MCF 10A (cell line): Measurements from ENCODE around the gene DSCAML1. TPM values are rescaled to one million over a fixed set of nuclear protein-coding genes. Genes with fewer than 3 reads are reported as not detected.
A peak's percentile ranks its signal among the peaks of the same experiment; 100 is the strongest.

Experiments
- BruUV-seq: library from RNA; stranded (reverse); fragments of 400-500 nt; replicated peaks from 2 replicates; lab custom pipeline; 2021; lab: Mats Ljungman, UMichigan
- CTCF ChIA-PET: fragments of 300-600 bp; sonication (Branson Sonifier 250); formaldehyde crosslinking; extraction: SDS; loops from one replicate; lab custom pipeline; 2021; ENCODE audit warnings: antibody characterized with exemption, inconsistent platforms; lab: Yijun Ruan, JAX
- POLR2A ChIA-PET: fragments of 300-600, 350-650 bp; sonication (Branson Sonifier 250); formaldehyde crosslinking; extraction: SDS; loops from one replicate; lab custom pipeline; 2020; ENCODE audit warnings: antibody characterized with exemption, inconsistent platforms; lab: Yijun Ruan, JAX
- DNase-seq: peaks from one replicate; pipeline ENCODE4 v3.0.0-alpha.2; 2018; ENCODE audit not compliant: unreplicated experiment
- H3K27ac Mint-ChIP-seq: one replicate; pipeline ENCODE4 v1.8.0; 2022; ENCODE audit warnings: mild to moderate bottlenecking, low read depth, mixed read lengths; ENCODE audit not compliant: unreplicated experiment
- H3K27me3 Mint-ChIP-seq: one replicate; pipeline ENCODE4 v1.8.0; 2022; ENCODE audit warnings: mixed read lengths; ENCODE audit not compliant: insufficient read depth, unreplicated experiment
- H3K36me3 Mint-ChIP-seq: one replicate; pipeline ENCODE4 v1.8.0; 2022; ENCODE audit warnings: mild to moderate bottlenecking, moderate library complexity, mixed read lengths; ENCODE audit not compliant: insufficient read depth, unreplicated experiment
- H3K4me1 Mint-ChIP-seq: one replicate; pipeline ENCODE4 v1.8.0; 2022; ENCODE audit warnings: mixed read lengths; ENCODE audit not compliant: insufficient read depth, unreplicated experiment
- H3K4me3 Mint-ChIP-seq: one replicate; pipeline ENCODE4 v1.8.0; 2022; ENCODE audit warnings: mild to moderate bottlenecking, moderate library complexity, mixed read lengths; ENCODE audit not compliant: unreplicated experiment
- H3K9me3 Mint-ChIP-seq: one replicate; pipeline ENCODE4 v1.8.0; 2022; ENCODE audit warnings: mixed read lengths; ENCODE audit not compliant: unreplicated experiment
- CTCF ChIP-seq: fragments of 200-600 bp; IDR thresholded peaks from one replicate; pipeline ENCODE4 v1.8.0; 2022; ENCODE audit warnings: antibody characterized with exemption, mild to moderate bottlenecking; ENCODE audit not compliant: unreplicated experiment
- intact Hi-C: fragments of 100-400 bp; cut with micrococcal nuclease; formaldehyde crosslinking; loops from 2 replicates; pipeline ENCODE4 v1.14.1; 2022
- total RNA-seq: library from RNA; stranded (reverse); gene quantifications from 2 replicates; pipeline ENCODE4 v1.2.3, GENCODE V29; 2022

Gene DSCAML1
- total RNA-seq, 1 experiment from 2014 or later = not detected

- TF ChIP-seq CTCF = peak; percentile 98
- H3K36me3 Mint-ChIP-seq = no peaks in the 10 kb centered on the region
- H3K27ac Mint-ChIP-seq = no peak overlapping the region
- ChIA-PET POLR2A (interaction anchor here (1.0 kb wide), 1 partner anchor 391 kb away, joined by 6 read pairs; no protein-coding TSS in a partner anchor), CTCF (interaction anchor here (0.5 to 10.0 kb wide), 73 partner anchors 9 to 738 kb away, joined by 3 to 173 read pairs (median 4); partner anchors contain the start of gene FXYD2)
- no TSS peak for BruUV-seq
- intact Hi-C loops = loop anchor here (1.0 to 10.0 kb wide), 5 partner anchors 189 to 627 kb away; no protein-coding TSS in a partner anchor
- no peak overlapping the region for H3K4me3 Mint-ChIP-seq
- peak; percentile 63 for DNase-seq
- H3K27me3 Mint-ChIP-seq = peaks cover 32% of the 10 kb centered on the region
- no peaks in the 10 kb centered on the region for H3K4me1 Mint-ChIP-seq
- H3K9me3 Mint-ChIP-seq = no peaks in the 10 kb centered on the region
Observed at GRCh38 chr11:117426297-117426685, 370.7 kb downstream of the DSCAML1 start.

GRCh38 chr11:117425679-117426296 is 371.2 kb downstream of the DSCAML1 start:
- intact Hi-C loops = loop anchor here (1.0 to 10.0 kb wide), 5 partner anchors 189 to 628 kb away; no protein-coding TSS in a partner anchor

GRCh38 chr11:117424781-117425180 is 372.2 kb downstream of the DSCAML1 start:
- H3K27ac Mint-ChIP-seq = no peak overlapping the region
- no peak for TF ChIP-seq CTCF
- no peaks in the 10 kb centered on the region for H3K36me3 Mint-ChIP-seq
- no peak for DNase-seq
- H3K9me3 Mint-ChIP-seq = no peaks in the 10 kb centered on the region
- peaks cover 32% of the 10 kb centered on the region for H3K27me3 Mint-ChIP-seq
- no peak overlapping the region for H3K4me3 Mint-ChIP-seq
- no TSS peak for BruUV-seq
- ChIA-PET POLR2A (interaction anchor here (0.6 kb wide), 1 partner anchor 1011 kb away, joined by 3 read pairs; no protein-coding TSS in a partner anchor), CTCF (interaction anchor here (0.6 to 10.0 kb wide), 22 partner anchors 8 to 651 kb away, joined by 3 to 173 read pairs (median 4); partner anchors contain the start of gene FXYD2)
- no peaks in the 10 kb centered on the region for H3K4me1 Mint-ChIP-seq
- intact Hi-C loops = loop anchor here (10.0 kb wide), 1 partner anchor 190 kb away; no protein-coding TSS in a partner anchor

More at GRCh38 chr11:117425679-117426296, 371.2 kb downstream of the DSCAML1 start:
- Mint-ChIP-seq H3K9me3 (no peaks in the 10 kb centered on the region), H3K4me3 (no peak overlapping the region), H3K27me3 (peaks cover 32% of the 10 kb centered on the region), H3K36me3 (no peaks in the 10 kb centered on the region), H3K27ac (no peak overlapping the region), H3K4me1 (no peaks in the 10 kb centered on the region)
- ChIA-PET CTCF (interaction anchor here (0.6 to 10.0 kb wide), 68 partner anchors 8 to 739 kb away, joined by 3 to 173 read pairs (median 4); partner anchors contain the start of gene FXYD2), POLR2A (interaction anchor here (1.0 kb wide), 1 partner anchor 392 kb away, joined by 6 read pairs; no protein-coding TSS in a partner anchor)
- no TSS peak for BruUV-seq
- TF ChIP-seq CTCF = no peak
- DNase-seq = no peak

GRCh38 chr11:117423046-117423575 is 373.9 kb downstream of the DSCAML1 start:
- Mint-ChIP-seq H3K4me1 (no peaks in the 10 kb centered on the region), H3K27me3 (peaks cover 32% of the 10 kb centered on the region), H3K36me3 (no peaks in the 10 kb centered on the region), H3K9me3 (no peaks in the 10 kb centered on the region), H3K27ac (no peak overlapping the region), H3K4me3 (no peak overlapping the region)
- no TSS peak for BruUV-seq
- DNase-seq = no peak
- no peak for TF ChIP-seq CTCF
- ChIA-PET CTCF (interaction anchor here (0.6 to 10.0 kb wide), 5 partner anchors 22 to 398 kb away, joined by 3 to 173 read pairs (median 4); no protein-coding TSS in a partner anchor), POLR2A (interaction anchor here (1.2 kb wide), 1 partner anchor 10 kb away, joined by 4 read pairs; no protein-coding TSS in a partner anchor)
- intact Hi-C loops = loop anchor here (10.0 kb wide), 1 partner anchor 192 kb away; no protein-coding TSS in a partner anchor
